ENCODE data around the gene LPP.

DNA sequence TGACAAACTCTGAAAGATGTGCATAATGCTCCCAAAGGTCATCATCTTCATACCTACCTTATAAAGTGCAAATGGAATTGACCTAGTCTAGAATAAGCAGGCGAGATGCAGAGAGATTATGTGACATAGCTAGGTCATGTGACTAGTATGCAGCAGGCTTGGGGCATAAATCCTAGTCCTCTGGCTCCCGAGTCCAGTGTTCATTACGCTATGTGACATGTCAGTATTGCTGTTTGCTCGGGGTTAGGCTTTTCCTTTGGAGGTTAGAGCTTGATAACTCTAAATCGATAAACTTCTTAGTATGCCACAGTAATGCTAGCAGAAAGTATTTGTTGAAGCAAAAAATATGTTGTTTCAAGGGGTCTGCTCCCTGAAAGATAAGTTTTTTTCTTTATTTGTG lies 536.1 kb downstream of the LPP start:
- TF ChIP-seq CTCF (IDR thresholded peaks at IDR 0.05; ENCODE audit: insufficient read depth, low read length), result no peak
- TF ChIP-seq, protein P1, sequence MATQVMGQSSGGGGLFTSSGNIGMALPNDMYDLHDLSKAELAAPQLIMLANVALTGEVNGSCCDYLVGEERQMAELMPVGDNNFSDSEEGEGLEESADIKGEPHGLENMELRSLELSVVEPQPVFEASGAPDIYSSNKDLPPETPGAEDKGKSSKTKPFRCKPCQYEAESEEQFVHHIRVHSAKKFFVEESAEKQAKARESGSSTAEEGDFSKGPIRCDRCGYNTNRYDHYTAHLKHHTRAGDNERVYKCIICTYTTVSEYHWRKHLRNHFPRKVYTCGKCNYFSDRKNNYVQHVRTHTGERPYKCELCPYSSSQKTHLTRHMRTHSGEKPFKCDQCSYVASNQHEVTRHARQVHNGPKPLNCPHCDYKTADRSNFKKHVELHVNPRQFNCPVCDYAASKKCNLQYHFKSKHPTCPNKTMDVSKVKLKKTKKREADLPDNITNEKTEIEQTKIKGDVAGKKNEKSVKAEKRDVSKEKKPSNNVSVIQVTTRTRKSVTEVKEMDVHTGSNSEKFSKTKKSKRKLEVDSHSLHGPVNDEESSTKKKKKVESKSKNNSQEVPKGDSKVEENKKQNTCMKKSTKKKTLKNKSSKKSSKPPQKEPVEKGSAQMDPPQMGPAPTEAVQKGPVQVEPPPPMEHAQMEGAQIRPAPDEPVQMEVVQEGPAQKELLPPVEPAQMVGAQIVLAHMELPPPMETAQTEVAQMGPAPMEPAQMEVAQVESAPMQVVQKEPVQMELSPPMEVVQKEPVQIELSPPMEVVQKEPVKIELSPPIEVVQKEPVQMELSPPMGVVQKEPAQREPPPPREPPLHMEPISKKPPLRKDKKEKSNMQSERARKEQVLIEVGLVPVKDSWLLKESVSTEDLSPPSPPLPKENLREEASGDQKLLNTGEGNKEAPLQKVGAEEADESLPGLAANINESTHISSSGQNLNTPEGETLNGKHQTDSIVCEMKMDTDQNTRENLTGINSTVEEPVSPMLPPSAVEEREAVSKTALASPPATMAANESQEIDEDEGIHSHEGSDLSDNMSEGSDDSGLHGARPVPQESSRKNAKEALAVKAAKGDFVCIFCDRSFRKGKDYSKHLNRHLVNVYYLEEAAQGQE (IDR thresholded peaks at IDR 0.05; ENCODE audit: insufficient replicate concordance, low read depth), result no peak
